Measurements from ENCODE around the gene LPP.

LPP gene

GRCh38 chr3:188168648-188169047 lies 14.7 kb downstream of the LPP start:
- DNase-seq (ENCODE audit: low read depth in 1 of 2, low spot score in 1 of 2), result no peak
- TF ChIP-seq SPI1 (IDR thresholded peaks at IDR 0.05; ENCODE audit: borderline replicate concordance, low read depth), result no peak
- TF ChIP-seq CTCF (IDR thresholded peaks at IDR 0.05; ENCODE audit: insufficient read depth, low read length), result no peak
- TF ChIP-seq REST (IDR thresholded peaks at IDR 0.05; ENCODE audit: insufficient replicate concordance, low read depth), result no peak
- TF ChIP-seq POLR2AphosphoS5 (IDR thresholded peaks at IDR 0.05; ENCODE audit: low read depth), result no peak
- no peak for TF ChIP-seq GABPA (IDR thresholded peaks at IDR 0.05; ENCODE audit: low read depth)
- no peak overlapping the region for H3K27ac ChIP-seq (replicated peaks)
- no peak overlapping the region for H3K4me3 ChIP-seq (replicated peaks; ENCODE audit: insufficient read depth, low read length)
- H3K27me3 ChIP-seq (ENCODE audit: insufficient read depth, poor library complexity, severe bottlenecking), result no peaks in the 10 kb centered on the region

- DNase-seq (ENCODE audit: low read depth in 1 of 2, low spot score in 1 of 2), result no peak
- H3K4me3 ChIP-seq (replicated peaks; ENCODE audit: insufficient read depth, low read length), result no peak overlapping the region
- no peaks in the 10 kb centered on the region for H3K27me3 ChIP-seq (ENCODE audit: insufficient read depth, poor library complexity, severe bottlenecking)
- H3K27ac ChIP-seq (replicated peaks), result no peak overlapping the region
- TF ChIP-seq POLR2AphosphoS5 (IDR thresholded peaks at IDR 0.05; ENCODE audit: low read depth), result no peak
- TF ChIP-seq SPI1 (IDR thresholded peaks at IDR 0.05; ENCODE audit: borderline replicate concordance, low read depth), result no peak
- no peak for TF ChIP-seq CTCF (IDR thresholded peaks at IDR 0.05; ENCODE audit: insufficient read depth, low read length)
- TF ChIP-seq REST (IDR thresholded peaks at IDR 0.05; ENCODE audit: insufficient replicate concordance, low read depth), result no peak
- TF ChIP-seq GABPA (IDR thresholded peaks at IDR 0.05; ENCODE audit: low read depth), result no peak
Observed at GRCh38 chr3:188169830-188170455, 16.0 kb downstream of the LPP start.

- Histone ChIP-seq H3K4me3 (replicated peaks; ENCODE audit: insufficient read depth, low read length) (no peak overlapping the region), H3K27me3 (ENCODE audit: insufficient read depth, poor library complexity, severe bottlenecking) (no peaks in the 10 kb centered on the region), H3K27ac (replicated peaks) (no peak overlapping the region)
- no peak for DNase-seq (ENCODE audit: low read depth in 1 of 2, low spot score in 1 of 2)
- no peak for TF ChIP-seq CTCF (IDR thresholded peaks at IDR 0.05; ENCODE audit: insufficient read depth, low read length)
- no peak for TF ChIP-seq SPI1 (IDR thresholded peaks at IDR 0.05; ENCODE audit: borderline replicate concordance, low read depth)
Observed at GRCh38 chr3:188170461-188171459, 16.8 kb downstream of the LPP start.
